ENCODE measurements around the gene DGKA.

DGKA gene

GRCh38 chr12:55930771-55931316, at the start of gene DGKA:
TSS of gene DGKA (plus strand) at chr12:55931162. CDS start at chr12:55936504, 5,342 bp downstream.
- peak within 1 kb of the TSS; percentile 67 for H3K27ac ChIP-seq
- TF ChIP-seq CTCF (conservative IDR thresholded peaks at IDR 0.05): peak; percentile 83

- no peak overlapping the region for H3K27ac ChIP-seq
- TF ChIP-seq CTCF (conservative IDR thresholded peaks at IDR 0.05): no peak
Observed at GRCh38 chr12:55885113-55885512, 45.8 kb upstream of the DGKA start.

GRCh38 chr12:55891310-55891709, 39.7 kb upstream of the DGKA start:
- TF ChIP-seq CTCF (conservative IDR thresholded peaks at IDR 0.05): no peak
- H3K27ac ChIP-seq: no peak overlapping the region

- no peak for TF ChIP-seq CTCF (conservative IDR thresholded peaks at IDR 0.05)
- no peak overlapping the region for H3K27ac ChIP-seq
Observed at GRCh38 chr12:55893723-55894122, 37.2 kb upstream of the DGKA start.

GRCh38 chr12:55899082-55899481, 31.9 kb upstream of the DGKA start:
- no peak overlapping the region for H3K27ac ChIP-seq
- TF ChIP-seq CTCF (conservative IDR thresholded peaks at IDR 0.05): no peak

GRCh38 chr12:55901881-55902490, 29.0 kb upstream of the DGKA start:
- no peak overlapping the region for H3K27ac ChIP-seq
- TF ChIP-seq CTCF (conservative IDR thresholded peaks at IDR 0.05): no peak

GRCh38 chr12:55906056-55906455, 24.9 kb upstream of the DGKA start:
- no peak for TF ChIP-seq CTCF (conservative IDR thresholded peaks at IDR 0.05)

More at GRCh38 chr12:55906056-55906455, 24.9 kb upstream of the DGKA start:
- H3K27ac ChIP-seq: no peak overlapping the region
